ENCODE results near the gene APAF1.
"Not testable (repeated sequence)": the region's sequence is repeated elsewhere in the genome, so short reads cannot be mapped to it uniquely, and the experiment has no call there.

APAF1 gene

DNA sequence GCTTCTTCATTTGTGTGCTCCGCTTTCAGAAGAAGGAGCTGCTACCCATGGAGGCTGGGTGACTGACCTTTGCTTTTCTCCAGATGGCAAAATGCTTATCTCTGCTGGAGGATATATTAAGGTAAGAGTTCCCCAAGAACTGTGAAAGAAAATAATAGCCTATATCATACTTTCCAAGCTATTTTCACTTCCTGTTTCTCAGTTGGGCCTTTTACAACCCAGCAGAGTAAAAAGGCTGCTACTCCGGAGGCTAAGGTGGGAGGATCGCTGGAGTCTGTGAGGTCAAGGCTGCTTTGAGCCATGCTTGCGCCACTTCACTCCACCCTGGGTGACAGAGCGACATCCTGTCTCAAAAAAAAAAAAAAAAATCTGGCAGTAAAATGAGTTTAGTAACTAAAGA is 82.1 kb downstream of the APAF1 start:
- no peak for DNase-seq (ENCODE audit: low read depth in 2 of 2)

DNA sequence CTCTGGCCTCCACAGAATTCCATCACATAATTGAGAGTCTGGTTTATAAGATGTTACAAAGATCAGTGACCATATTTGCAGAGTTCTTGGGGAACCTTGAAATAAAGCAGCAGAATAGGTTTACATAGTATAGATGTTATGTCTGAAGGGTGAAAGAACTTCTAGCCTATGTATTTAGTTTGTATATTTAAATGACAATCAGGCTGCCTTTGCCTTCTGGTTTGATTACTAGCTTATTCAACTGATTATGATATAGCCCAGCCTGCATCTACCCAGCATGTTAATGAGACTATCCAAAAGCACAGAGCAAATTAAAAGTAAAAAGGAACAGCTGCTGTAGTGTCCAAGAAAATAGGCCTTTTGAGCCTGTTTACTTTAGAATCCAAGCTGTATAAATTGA is 85.3 kb downstream of the APAF1 start:
- no peak for DNase-seq (ENCODE audit: low read depth in 2 of 2)

- no peak for DNase-seq (ENCODE audit: low read depth in 2 of 2)
Observed at GRCh38 chr12:98733667-98734350, 88.7 kb downstream of the APAF1 start.

DNA sequence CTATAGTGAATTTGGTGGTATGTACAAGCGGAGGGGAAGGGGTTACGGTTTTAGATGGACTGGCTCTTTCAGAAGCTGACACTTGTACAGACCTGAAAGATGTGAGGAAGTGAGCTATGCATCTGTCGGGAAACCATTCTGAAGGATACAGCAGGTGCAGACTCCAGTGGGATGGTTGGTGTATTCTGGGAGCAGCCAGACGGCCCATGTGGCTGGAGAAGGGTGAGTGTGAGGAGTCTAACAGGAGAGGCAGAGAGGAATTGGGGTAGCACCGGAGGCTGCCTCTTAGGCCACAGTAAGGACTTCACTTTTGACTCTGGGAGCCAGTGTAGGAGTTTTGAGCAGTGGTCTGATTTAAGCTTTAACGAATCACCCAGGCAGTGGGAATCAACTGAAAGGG is 90.7 kb downstream of the APAF1 start:
- no peak for DNase-seq (ENCODE audit: low read depth in 2 of 2)

- DNase-seq (ENCODE audit: low read depth in 2 of 2), result no peak
Observed at GRCh38 chr12:98736352-98737321, 91.5 kb downstream of the APAF1 start.

DNA sequence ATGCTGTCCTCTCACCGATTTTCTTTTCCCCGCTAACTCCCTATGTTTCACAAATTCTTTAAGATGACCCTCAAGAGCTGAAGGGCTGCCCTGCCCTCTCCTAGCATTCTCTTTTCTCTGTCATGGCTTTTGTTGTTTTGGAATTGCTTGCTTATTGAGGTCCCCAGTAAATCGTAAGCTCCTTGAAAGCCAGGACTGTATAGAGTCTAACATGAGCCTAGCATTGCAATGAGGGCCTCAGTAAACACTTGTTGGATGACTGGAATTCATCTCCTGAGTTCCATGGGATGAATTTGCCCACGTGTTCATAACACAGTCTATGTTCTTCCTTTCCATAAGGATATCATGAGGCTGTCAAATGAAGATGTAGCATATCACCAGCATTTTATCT is 92.2 kb downstream of the APAF1 start:
- DNase-seq (ENCODE audit: low read depth in 2 of 2), result no peak

- no peak for DNase-seq (ENCODE audit: low read depth in 2 of 2)
Observed at GRCh38 chr12:98738002-98738401, 92.9 kb downstream of the APAF1 start.

DNA sequence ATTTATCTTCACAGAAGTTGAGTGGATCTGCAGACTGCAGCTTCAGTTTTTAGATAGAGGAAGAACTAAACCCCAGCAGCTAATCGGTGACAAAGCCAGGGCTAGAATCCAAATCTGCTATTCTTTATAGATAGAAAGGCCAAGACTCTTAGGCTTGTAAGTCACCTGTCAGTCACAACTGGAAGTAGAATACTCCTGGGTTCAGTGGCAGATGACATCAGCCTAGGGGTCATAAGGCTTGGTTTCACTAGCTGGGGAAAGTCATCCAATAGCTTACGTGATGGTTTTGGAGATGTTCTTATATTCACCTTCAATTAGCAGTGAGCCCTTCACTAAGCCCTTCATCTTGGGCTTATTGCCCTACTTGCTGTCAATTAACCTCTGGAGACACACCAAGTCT is 93.4 kb downstream of the APAF1 start:
- no peak for DNase-seq (ENCODE audit: low read depth in 2 of 2)

DNA sequence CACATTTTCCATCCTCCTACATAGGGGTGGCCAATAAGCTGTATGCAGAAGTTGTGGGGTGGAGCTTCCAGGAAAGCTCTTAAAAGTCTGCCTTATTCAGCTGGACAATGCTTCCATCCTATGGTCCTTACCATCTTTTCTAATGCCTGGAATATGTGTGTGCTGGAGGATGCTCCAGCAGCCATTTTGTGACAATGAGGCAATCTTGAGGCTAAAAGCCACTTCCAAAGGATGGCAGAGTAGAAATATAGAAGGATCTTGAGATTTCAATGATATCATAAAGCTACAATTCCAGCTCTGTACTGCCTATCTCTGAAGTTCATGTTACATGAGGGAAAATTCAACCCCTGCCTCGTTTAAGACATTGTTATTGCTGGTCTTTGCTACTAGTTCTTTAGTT is 95.7 kb downstream of the APAF1 start:
- DNase-seq (ENCODE audit: low read depth in 2 of 2), result no peak

DNA sequence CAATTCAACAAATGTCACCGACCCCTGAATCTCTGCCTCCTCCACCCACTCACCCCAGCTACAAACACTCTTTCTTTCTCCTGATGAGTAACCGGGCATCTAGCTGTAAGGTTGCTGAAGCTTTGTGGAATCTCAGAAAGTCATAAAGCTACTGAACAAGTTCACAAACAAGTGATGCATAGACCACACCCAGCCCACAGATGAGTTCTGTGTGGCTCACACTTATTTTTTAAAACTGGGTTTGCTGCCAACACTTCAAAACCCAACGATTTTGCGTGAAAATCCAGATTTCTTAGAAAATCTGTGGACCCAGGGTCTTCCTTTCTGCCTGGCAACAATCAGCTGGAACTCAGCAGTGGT is 96.1 kb downstream of the APAF1 start:
- DNase-seq (ENCODE audit: low read depth in 2 of 2), result no peak

DNA sequence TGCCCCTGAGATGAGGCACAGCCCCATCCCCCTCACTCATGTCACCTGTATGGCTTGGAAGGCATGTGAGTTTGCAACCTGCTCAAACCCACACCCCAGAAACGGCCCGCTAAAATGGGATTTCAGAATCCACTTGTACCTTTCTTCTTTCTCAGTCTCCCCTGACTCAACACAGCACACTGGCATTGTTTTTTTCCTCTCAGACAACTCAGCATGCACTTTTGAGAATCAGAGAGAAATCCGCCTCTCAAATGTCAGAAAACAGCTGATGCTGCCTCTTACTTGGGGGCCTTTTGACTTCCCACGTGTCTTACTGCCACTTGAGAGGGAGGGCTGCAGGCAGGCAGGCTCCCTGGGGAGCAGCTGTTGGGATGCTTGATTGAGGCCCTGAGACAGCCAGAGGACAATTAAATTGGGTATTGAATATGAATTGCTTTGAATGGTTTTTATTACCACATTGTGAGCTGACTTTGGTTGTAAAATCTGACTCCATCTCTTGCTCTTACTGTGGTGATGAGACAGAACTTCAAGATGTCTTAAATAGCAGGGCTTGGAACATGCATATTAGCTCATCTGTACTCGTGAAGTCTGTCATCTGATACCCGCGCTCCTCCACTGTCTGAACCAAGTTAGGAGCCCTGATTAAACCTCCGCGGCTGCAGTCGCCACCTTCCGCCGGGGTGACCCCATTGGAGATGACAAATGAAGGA is 96.6 kb downstream of the APAF1 start:
- DNase-seq (ENCODE audit: low read depth in 2 of 2), result no peak

- no peak for DNase-seq (ENCODE audit: low read depth in 2 of 2)
Observed at GRCh38 chr12:98743362-98743953, 98.4 kb downstream of the APAF1 start.

- no peak for DNase-seq (ENCODE audit: low read depth in 2 of 2)
Observed at GRCh38 chr12:98744680-98745079, 99.6 kb downstream of the APAF1 start.

GRCh38 chr12:98745578-98746391 is 100.7 kb downstream of the APAF1 start:
- no peak for DNase-seq (ENCODE audit: low read depth in 2 of 2)

- no peak for DNase-seq (ENCODE audit: low read depth in 2 of 2)
Observed at GRCh38 chr12:98748463-98748862, 103.4 kb downstream of the APAF1 start.

DNA sequence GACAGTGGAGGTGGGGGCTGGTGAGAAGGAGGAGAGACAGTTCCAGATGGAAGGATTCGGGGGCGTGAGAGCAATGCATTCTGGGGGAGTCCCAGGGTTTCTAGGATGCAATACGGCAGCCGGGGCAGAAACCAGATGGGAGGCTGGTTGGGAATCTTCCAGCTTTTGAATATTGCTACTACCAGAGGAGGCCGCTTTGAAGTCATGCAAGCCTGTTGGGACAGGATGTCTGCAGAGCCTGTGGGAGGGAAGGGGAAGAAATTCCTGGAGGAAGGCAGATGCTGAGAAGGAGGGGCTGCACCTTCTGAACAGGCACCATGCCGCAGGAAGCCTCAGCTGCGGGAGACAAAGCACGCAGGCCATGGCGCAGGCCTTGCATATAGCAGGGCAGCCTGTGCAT is 105.4 kb downstream of the APAF1 start:
- no peak for DNase-seq (ENCODE audit: low read depth in 2 of 2)

- no peak for DNase-seq (ENCODE audit: low read depth in 2 of 2)
Observed at GRCh38 chr12:98751580-98752115, 106.6 kb downstream of the APAF1 start.

DNA sequence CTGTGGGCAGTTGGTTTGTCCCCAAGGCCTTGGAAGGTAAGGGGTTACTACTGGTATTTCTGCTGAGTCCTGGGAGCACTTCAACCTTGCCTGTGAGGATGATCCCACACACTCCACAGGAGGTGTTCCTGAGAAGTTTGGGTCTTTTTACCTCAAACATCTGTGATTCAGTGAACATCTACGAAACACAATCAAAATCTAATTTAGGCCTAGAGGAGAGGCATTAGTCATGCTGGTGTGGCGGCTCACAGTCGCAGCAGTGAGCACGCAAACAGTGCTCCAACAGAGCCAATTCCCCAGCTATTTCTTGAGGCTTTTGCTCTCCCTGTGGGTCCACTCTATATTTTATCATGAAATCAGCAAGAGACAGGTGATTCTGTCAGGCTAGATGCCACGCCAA is 107.6 kb downstream of the APAF1 start:
- no peak for DNase-seq (ENCODE audit: low read depth in 2 of 2)

DNA sequence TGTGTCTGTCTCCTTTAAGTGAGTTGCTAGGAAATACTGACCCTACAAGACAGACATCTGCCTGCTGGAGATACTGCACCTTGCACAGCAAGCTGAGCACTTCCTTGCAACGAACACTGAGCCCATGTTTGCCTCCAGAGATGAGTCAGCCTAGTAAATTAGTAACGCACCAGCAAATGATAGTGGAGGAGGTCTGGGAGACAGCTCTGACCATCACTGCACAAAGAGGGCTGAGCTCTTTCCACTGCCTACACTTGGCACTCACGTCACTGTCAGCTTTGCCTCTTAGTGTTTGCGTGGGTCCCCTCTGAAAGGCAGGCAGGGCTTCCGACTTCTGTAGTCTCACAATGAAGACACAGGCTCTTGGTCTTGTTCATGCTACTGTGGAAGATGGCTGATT is 109.0 kb downstream of the APAF1 start:
- DNase-seq (ENCODE audit: low read depth in 2 of 2), result no peak

DNA sequence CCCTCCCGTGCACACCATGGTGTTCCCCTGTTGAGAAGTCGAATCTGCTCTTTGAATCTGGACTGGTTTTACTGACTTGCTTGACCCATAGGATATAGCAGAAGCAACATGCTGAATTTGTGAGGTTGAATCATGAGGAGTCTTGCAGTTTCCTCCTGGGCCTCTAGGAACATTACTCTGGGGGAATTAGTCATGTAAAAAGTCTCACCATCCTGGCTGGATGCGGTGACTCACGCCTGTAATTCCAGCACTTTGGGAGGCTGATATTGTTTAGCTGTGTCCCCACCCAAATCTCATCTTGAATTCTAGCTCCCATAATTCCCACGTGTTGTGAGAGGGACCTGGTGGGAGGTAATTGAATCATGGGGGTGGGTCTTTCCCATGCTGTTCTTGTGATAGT is 110.8 kb downstream of the APAF1 start:
- not testable (repeated sequence) for DNase-seq (ENCODE audit: low read depth in 2 of 2)

GRCh38 chr12:98757455-98757854 is 112.4 kb downstream of the APAF1 start:
- DNase-seq (ENCODE audit: low read depth in 2 of 2), result no peak
